SK-N-MC (cell line): ENCODE measurements around the gene GGACT.
"Not testable (repeated sequence)": the region's sequence is repeated elsewhere in the genome, so short reads cannot be mapped to it uniquely, and the experiment has no call there.

ENCODE experiments used
- EZH2 ChIP-seq: fragments of 200-600 bp; sonication (generic); IDR thresholded peaks from one replicate; pipeline ENCODE4 v1.6.1; 2017; ENCODE audit warnings: antibody characterized with exemption
- POLR2AphosphoS5 ChIP-seq: IDR thresholded peaks from 2 replicates; pipeline ENCODE4 v1.6.1; 2012; ENCODE audit warnings: mild to moderate bottlenecking, low read depth, low read length, borderline replicate concordance

DNA sequence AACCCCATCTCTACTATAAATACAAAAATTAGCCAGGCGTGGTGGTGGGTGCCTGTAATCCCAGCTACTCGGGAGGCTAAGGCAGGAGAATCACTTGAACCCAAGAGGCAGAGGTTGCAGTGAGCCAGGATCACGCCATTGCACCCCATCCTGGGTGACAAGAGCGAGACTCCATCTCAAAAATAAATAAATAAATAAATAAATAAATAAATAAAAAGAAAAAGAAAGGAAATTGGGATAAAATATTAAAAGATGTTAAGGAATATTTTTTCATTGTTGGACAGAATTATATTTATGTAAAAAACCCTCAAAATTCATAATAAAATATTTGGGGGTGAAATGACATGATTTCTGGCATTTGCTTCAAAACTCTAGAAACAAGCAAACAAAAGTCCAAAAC lies 11.3 kb downstream of the GGACT start:
- TF ChIP-seq POLR2AphosphoS5, EZH2: not testable (repeated sequence)
